ENCODE data around the gene MAN1A1.

MAN1A1 gene

DNA sequence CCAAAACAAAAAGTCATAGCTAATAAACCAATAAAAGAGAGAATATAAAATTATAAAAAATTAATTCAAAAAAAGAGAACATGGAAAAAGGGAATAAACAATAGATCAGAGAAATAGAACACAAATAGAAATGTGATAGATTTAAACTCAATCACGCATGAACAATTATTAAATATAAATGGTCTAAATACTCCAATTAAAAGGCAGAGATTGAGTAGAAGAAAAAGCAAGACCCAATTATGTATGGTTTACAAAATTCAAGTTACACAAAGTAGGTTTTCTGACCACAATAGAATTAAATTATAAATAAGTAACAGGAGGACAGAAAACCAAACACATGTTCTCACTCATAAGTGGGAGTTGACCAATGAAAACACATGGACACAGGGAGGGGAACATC lies 36.4 kb upstream of the MAN1A1 start:
- H3K4me3 ChIP-seq (ENCODE audit: low read depth, low read length), result no peak overlapping the region
- no peaks in the 10 kb centered on the region for H3K9me3 ChIP-seq (ENCODE audit: control insufficient read depth, insufficient read depth, low read depth, low read length)
- no peak overlapping the region for H3K27ac ChIP-seq (ENCODE audit: extremely low read depth, low read depth, low read length)
- no peaks in the 10 kb centered on the region for H3K36me3 ChIP-seq (ENCODE audit: control insufficient read depth in 2 of 2, insufficient read depth in 1 of 2, low read length in 2 of 2)
- TF ChIP-seq ZNF214 (tag by site-specific recombination; IDR thresholded peaks at IDR 0.05; ENCODE audit: borderline replicate concordance) (no peak), ZNF585B (tag by site-specific recombination; IDR thresholded peaks at IDR 0.05) (no peak), ZNF223 (tag by site-specific recombination; IDR thresholded peaks at IDR 0.05) (no peak), ZNF701 (tag by site-specific recombination; IDR thresholded peaks at IDR 0.05) (no peak), ZNF37A (tag by site-specific recombination; IDR thresholded peaks at IDR 0.05) (no peak), ZNF184 (tag by site-specific recombination; IDR thresholded peaks at IDR 0.05) (no peak), ZFHX2 (tag by site-specific recombination; conservative IDR thresholded peaks at IDR 0.05) (no peak)
- TF ChIP-seq, protein P1, sequence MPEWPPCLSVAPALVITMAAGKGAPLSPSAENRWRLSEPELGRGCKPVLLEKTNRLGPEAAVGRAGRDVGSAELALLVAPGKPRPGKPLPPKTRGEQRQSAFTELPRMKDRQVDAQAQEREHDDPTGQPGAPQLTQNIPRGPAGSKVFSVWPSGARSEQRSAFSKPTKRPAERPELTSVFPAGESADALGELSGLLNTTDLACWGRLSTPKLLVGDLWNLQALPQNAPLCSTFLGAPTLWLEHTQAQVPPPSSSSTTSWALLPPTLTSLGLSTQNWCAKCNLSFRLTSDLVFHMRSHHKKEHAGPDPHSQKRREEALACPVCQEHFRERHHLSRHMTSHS (tag by site-specific recombination; IDR thresholded peaks at IDR 0.05), result no peak
- no peaks in the 10 kb centered on the region for H3K4me1 ChIP-seq (ENCODE audit: control insufficient read depth, insufficient read depth, low read length)
- POLR2A ChIA-PET, result no interaction called here
- CTCF ChIA-PET, result no interaction called here

DNA sequence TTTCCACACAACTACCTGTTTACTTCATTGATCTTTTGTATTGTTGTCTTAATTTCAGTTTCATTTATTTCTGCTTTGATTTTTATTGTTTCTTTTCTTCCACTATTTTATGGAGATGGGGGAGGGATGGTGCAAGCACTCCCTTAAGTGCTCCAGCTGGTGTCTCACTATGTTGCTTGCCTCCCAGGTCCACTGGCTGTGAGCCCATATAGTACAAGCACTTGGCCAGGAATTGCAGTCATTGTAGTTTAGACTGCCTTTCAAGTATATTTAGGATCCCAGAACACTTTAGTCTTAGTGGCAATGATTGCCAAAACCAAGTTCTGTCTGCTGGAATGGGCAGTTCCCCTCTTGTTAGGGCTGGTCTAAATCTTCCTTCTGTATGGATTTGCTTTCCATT lies 34.9 kb upstream of the MAN1A1 start:
- H3K4me1 ChIP-seq (ENCODE audit: control insufficient read depth, insufficient read depth, low read length), result no peaks in the 10 kb centered on the region
- CTCF ChIA-PET, result no interaction called here
- TF ChIP-seq, protein P2, sequence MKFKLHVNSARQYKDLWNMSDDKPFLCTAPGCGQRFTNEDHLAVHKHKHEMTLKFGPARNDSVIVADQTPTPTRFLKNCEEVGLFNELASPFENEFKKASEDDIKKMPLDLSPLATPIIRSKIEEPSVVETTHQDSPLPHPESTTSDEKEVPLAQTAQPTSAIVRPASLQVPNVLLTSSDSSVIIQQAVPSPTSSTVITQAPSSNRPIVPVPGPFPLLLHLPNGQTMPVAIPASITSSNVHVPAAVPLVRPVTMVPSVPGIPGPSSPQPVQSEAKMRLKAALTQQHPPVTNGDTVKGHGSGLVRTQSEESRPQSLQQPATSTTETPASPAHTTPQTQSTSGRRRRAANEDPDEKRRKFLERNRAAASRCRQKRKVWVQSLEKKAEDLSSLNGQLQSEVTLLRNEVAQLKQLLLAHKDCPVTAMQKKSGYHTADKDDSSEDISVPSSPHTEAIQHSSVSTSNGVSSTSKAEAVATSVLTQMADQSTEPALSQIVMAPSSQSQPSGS (tag by site-specific recombination; IDR thresholded peaks at IDR 0.05; ENCODE audit: low read depth), result no peak
- TF ChIP-seq ZNF433 (tag by site-specific recombination; IDR thresholded peaks at IDR 0.05; ENCODE audit: low read depth), result no peak
- no peak for TF ChIP-seq ZNF600 (tag by site-specific recombination; IDR thresholded peaks at IDR 0.05)
- TF ChIP-seq ZNF544 (tag by site-specific recombination; IDR thresholded peaks at IDR 0.05), result no peak
- no peak for TF ChIP-seq ZNF292 (tag by site-specific recombination; IDR thresholded peaks at IDR 0.05; ENCODE audit: borderline replicate concordance, low read depth)
- TF ChIP-seq ZNF132 (tag by site-specific recombination; IDR thresholded peaks at IDR 0.05; ENCODE audit: borderline replicate concordance), result no peak
- no peak for TF ChIP-seq ZNF146 (tag by site-specific recombination; IDR thresholded peaks at IDR 0.05)
- TF ChIP-seq, protein P3, sequence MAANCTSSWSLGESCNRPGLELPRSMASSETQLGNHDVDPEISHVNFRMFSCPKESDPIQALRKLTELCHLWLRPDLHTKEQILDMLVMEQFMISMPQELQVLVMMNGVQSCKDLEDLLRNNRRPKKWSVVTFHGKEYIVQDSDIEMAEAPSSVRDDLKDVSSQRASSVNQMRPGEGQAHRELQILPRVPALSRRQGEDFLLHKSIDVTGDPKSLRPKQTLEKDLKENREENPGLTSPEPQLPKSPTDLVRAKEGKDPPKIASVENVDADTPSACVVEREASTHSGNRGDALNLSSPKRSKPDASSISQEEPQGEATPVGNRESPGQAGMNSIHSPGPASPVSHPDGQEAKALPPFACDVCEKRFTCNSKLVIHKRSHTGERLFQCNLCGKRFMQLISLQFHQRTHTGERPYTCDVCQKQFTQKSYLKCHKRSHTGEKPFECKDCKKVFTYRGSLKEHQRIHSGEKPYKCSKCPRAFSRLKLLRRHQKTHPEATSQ (tag by site-specific recombination; IDR thresholded peaks at IDR 0.05), result no peak
- TF ChIP-seq ZNF404 (tag by site-specific recombination; IDR thresholded peaks at IDR 0.05), result no peak
- TF ChIP-seq OSR2 (tag by site-specific recombination; IDR thresholded peaks at IDR 0.05), result no peak
- TF ChIP-seq ZNF10 (tag by site-specific recombination; IDR thresholded peaks at IDR 0.05), result no peak
- TF ChIP-seq ZNF473 (tag by site-specific recombination; IDR thresholded peaks at IDR 0.05), result no peak
- TF ChIP-seq, protein P4, sequence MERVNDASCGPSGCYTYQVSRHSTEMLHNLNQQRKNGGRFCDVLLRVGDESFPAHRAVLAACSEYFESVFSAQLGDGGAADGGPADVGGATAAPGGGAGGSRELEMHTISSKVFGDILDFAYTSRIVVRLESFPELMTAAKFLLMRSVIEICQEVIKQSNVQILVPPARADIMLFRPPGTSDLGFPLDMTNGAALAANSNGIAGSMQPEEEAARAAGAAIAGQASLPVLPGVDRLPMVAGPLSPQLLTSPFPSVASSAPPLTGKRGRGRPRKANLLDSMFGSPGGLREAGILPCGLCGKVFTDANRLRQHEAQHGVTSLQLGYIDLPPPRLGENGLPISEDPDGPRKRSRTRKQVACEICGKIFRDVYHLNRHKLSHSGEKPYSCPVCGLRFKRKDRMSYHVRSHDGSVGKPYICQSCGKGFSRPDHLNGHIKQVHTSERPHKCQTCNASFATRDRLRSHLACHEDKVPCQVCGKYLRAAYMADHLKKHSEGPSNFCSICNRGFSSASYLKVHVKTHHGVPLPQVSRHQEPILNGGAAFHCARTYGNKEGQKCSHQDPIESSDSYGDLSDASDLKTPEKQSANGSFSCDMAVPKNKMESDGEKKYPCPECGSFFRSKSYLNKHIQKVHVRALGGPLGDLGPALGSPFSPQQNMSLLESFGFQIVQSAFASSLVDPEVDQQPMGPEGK (tag by site-specific recombination; IDR thresholded peaks at IDR 0.05), result no peak
- no peak for TF ChIP-seq ZNF274 (IDR thresholded peaks at IDR 0.05; ENCODE audit: low read length)
- no peak for TF ChIP-seq ZNF274 (tag by site-specific recombination; IDR thresholded peaks at IDR 0.05; ENCODE audit: borderline replicate concordance)
- no peak for TF ChIP-seq ZNF626 (tag by site-specific recombination; IDR thresholded peaks at IDR 0.05)
- no peak for TF ChIP-seq ZNF138 (tag by site-specific recombination; IDR thresholded peaks at IDR 0.05; ENCODE audit: borderline replicate concordance)
- TF ChIP-seq, protein P5, sequence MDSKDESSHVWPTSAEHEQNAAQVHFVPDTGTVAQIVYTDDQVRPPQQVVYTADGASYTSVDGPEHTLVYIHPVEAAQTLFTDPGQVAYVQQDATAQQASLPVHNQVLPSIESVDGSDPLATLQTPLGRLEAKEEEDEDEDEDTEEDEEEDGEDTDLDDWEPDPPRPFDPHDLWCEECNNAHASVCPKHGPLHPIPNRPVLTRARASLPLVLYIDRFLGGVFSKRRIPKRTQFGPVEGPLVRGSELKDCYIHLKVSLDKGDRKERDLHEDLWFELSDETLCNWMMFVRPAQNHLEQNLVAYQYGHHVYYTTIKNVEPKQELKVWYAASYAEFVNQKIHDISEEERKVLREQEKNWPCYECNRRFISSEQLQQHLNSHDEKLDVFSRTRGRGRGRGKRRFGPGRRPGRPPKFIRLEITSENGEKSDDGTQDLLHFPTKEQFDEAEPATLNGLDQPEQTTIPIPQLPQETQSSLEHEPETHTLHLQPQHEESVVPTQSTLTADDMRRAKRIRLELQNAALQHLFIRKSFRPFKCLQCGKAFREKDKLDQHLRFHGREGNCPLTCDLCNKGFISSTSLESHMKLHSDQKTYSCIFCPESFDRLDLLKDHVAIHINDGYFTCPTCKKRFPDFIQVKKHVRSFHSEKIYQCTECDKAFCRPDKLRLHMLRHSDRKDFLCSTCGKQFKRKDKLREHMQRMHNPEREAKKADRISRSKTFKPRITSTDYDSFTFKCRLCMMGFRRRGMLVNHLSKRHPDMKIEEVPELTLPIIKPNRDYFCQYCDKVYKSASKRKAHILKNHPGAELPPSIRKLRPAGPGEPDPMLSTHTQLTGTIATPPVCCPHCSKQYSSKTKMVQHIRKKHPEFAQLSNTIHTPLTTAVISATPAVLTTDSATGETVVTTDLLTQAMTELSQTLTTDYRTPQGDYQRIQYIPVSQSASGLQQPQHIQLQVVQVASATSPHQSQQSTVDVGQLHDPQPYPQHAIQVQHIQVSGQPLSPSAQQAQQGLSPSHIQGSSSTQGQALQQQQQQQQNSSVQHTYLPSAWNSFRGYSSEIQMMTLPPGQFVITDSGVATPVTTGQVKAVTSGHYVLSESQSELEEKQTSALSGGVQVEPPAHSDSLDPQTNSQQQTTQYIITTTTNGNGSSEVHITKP (tag by site-specific recombination; IDR thresholded peaks at IDR 0.05), result no peak
- TF ChIP-seq KLF8 (tag by site-specific recombination; IDR thresholded peaks at IDR 0.05), result no peak
- TF ChIP-seq ZFP3 (tag by site-specific recombination; IDR thresholded peaks at IDR 0.05; ENCODE audit: low read depth), result no peak
- no peaks in the 10 kb centered on the region for H3K36me3 ChIP-seq (ENCODE audit: control insufficient read depth in 2 of 2, insufficient read depth in 1 of 2, low read length in 2 of 2)
- H3K4me3 ChIP-seq (ENCODE audit: low read depth, low read length), result no peak overlapping the region
- H3K9me3 ChIP-seq (ENCODE audit: control insufficient read depth, insufficient read depth, low read depth, low read length), result no peaks in the 10 kb centered on the region
- H3K27ac ChIP-seq (ENCODE audit: extremely low read depth, low read depth, low read length), result no peak overlapping the region
- POLR2A ChIA-PET, result no interaction called here

Measured in HEK293 (cell line).